HCT116 (cell line): Measurements from ENCODE around the gene PRAMEF12. TPM values are rescaled to one million over a fixed set of nuclear protein-coding genes. Genes with fewer than 3 reads are reported as not detected.

Experiments
- ATAC-seq: fragments of 200-7000 bp; cut with Tn5 transposase; 2 replicates; pipeline ENCODE4 v1.9.1; 2020; ENCODE audit warnings: mild to moderate bottlenecking, moderate library complexity
- BruUV-seq: library from RNA; stranded (reverse); fragments of 400-500 nt; replicated peaks from 2 replicates; lab custom pipeline; 2021; lab: Mats Ljungman, UMichigan
- CTCF ChIA-PET: fragments of 300-600 bp; sonication (Branson Sonifier 250); formaldehyde crosslinking; loops from one replicate; lab custom pipeline; 2021; ENCODE audit warnings: antibody characterized with exemption; lab: Charles Lee
- POLR2A ChIA-PET: fragments of 300-600, 350-600 bp; sonication (Branson Sonifier 250); formaldehyde crosslinking; loops from one replicate; lab custom pipeline; 2021; ENCODE audit warnings: antibody characterized with exemption; lab: Charles Lee
- RAD21 ChIA-PET, 2 experiments: fragments of 300-600 bp; sonication (Branson Sonifier 250); formaldehyde crosslinking; loops; one replicate each; lab custom pipeline; 2023; ENCODE audit warnings: low total read pairs in 2 of 2; ENCODE audit not compliant: uncharacterized antibody in 2 of 2, unreplicated experiment in 2 of 2, low non-redundant PET in 1 of 2; lab: Charles Lee
- DNase-seq: peaks from one replicate; pipeline ENCODE4 v3.0.0-alpha.2; 2010; ENCODE audit warnings: low read depth, low spot score
- H2AFZ ChIP-seq: fragments of 200-600 bp; shearing (Covaris generic), sonication (generic); 2 replicates; pipeline ENCODE4 v1.6.1; 2017; ENCODE audit warnings: low read depth, mixed run types, mixed read lengths, antibody characterized with exemption, low read length; ENCODE audit not compliant: poor library complexity, severe bottlenecking
- H3K27ac ChIP-seq: 2 replicates; pipeline ENCODE4 v1.5.1; 2012; ENCODE audit warnings: low read depth, low read length
- H3K27me3 ChIP-seq: fragments of 200-600 bp; sonication (generic); 2 replicates; pipeline ENCODE4 v1.6.1; 2016; ENCODE audit warnings: mixed run types, low read length, mixed read lengths; ENCODE audit not compliant: insufficient read depth
- H3K36me3 ChIP-seq, 2 experiments: fragments of 200-500 bp in 1 of 2; fragments of 200-600 bp in 1 of 2; sonication (Bioruptor generic) in 1 of 2; sonication (generic) in 1 of 2; 2 replicates each; pipeline versions ENCODE4 v1.5.1 to v1.6.1; 2014 to 2016; ENCODE audit warnings: low read length in 2 of 2, inconsistent platforms in 1 of 2, mixed read lengths in 1 of 2, mixed run types in 1 of 2; ENCODE audit not compliant: insufficient read depth in 2 of 2, control insufficient read depth in 1 of 2
- H3K4me1 ChIP-seq, 2 experiments: fragments of 200-600 bp in 1 of 2; sonication (generic) in 1 of 2; 2 replicates each; pipeline versions ENCODE4 v1.5.1 to v1.6.1; 2012 to 2017; ENCODE audit warnings: low read length in 2 of 2, inconsistent platforms in 1 of 2, mild to moderate bottlenecking in 1 of 2, mixed read lengths in 1 of 2, mixed run types in 1 of 2, moderate library complexity in 1 of 2; ENCODE audit not compliant: insufficient read depth in 2 of 2, control insufficient read depth in 1 of 2
- H3K4me2 ChIP-seq: fragments of 200-600 bp; sonication (generic); 2 replicates; pipeline ENCODE4 v1.6.1; 2017; ENCODE audit warnings: mixed run types, low read length, mixed read lengths
- H3K4me3 ChIP-seq, 2 experiments: fragments of 200-600 bp in 1 of 2; sonication (generic) in 1 of 2; replicated peaks in 1 of 2; 2 replicates each; pipeline ENCODE4 v1.5.1; 2011 to 2016; ENCODE audit warnings: low read length in 2 of 2, control low read depth in 1 of 2, low read depth in 1 of 2, mild to moderate bottlenecking in 1 of 2, mixed read lengths in 1 of 2, mixed run types in 1 of 2
- H3K79me2 ChIP-seq: fragments of 200-600 bp; sonication (generic); 2 replicates; pipeline ENCODE4 v1.6.1; 2017; ENCODE audit warnings: mild to moderate bottlenecking, mixed run types, low read length, moderate library complexity, mixed read lengths; ENCODE audit not compliant: insufficient read depth
- H3K9ac ChIP-seq: fragments of 200-600 bp; sonication (generic); 2 replicates; pipeline ENCODE4 v1.6.1; 2016; ENCODE audit warnings: low read length, mixed read lengths
- H3K9me2 ChIP-seq: fragments of 200-600 bp; sonication (generic), shearing (Covaris generic); 2 replicates; pipeline ENCODE4 v1.6.1; 2017; ENCODE audit warnings: mixed run types, mild to moderate bottlenecking, moderate library complexity; ENCODE audit not compliant: insufficient read depth
- H3K9me3 ChIP-seq, 2 experiments: fragments of 200-500 bp in 1 of 2; fragments of 200-600 bp in 1 of 2; sonication (Bioruptor generic) in 1 of 2; sonication (generic) in 1 of 2; 2 replicates each; pipeline ENCODE4 v1.6.1; 2014 to 2017; ENCODE audit warnings: low read length in 2 of 2, mixed read lengths in 2 of 2, inconsistent platforms in 1 of 2, low read depth in 1 of 2, mild to moderate bottlenecking in 1 of 2, mixed run types in 1 of 2, moderate library complexity in 1 of 2; ENCODE audit not compliant: control insufficient read depth in 1 of 2, insufficient read depth in 1 of 2
- H4K20me1 ChIP-seq: fragments of 200-600 bp; sonication (generic), shearing (Covaris generic); 2 replicates; pipeline ENCODE4 v1.6.1; 2017; ENCODE audit warnings: mixed run types, mild to moderate bottlenecking, moderate library complexity; ENCODE audit not compliant: insufficient read depth
- ATF3 ChIP-seq: IDR thresholded peaks from 2 replicates; pipeline ENCODE4 v1.6.1; 2012
- CBX3 ChIP-seq: IDR thresholded peaks from 2 replicates; pipeline ENCODE4 v1.6.1; 2012; ENCODE audit warnings: low read depth
- CEBPB ChIP-seq: IDR thresholded peaks from 2 replicates; pipeline ENCODE4 v1.6.1; 2012; ENCODE audit warnings: low read depth
- CTCF ChIP-seq, 3 experiments: fragments of 200-600 bp in 1 of 3; sonication (generic) in 1 of 3; IDR thresholded peaks in 2 of 3; conservative IDR thresholded peaks in 1 of 3; 2 replicates each; pipeline ENCODE4 v1.5.1; 2012 to 2017; ENCODE audit warnings: low read depth in 2 of 3, low read length in 2 of 3, antibody characterized with exemption in 1 of 3, borderline replicate concordance in 1 of 3, control low read depth in 1 of 3, mild to moderate bottlenecking in 1 of 3, mixed read lengths in 1 of 3, mixed run types in 1 of 3, moderate library complexity in 1 of 3; ENCODE audit not compliant: insufficient read depth in 1 of 3
- EZH2 ChIP-seq: fragments of 200-600 bp; sonication (generic); IDR thresholded peaks from 2 replicates; pipeline ENCODE4 v1.6.1; 2017; ENCODE audit warnings: antibody characterized with exemption, mixed run types
- EZH2phosphoT487 ChIP-seq: fragments of 200-600 bp; IDR thresholded peaks from 2 replicates; pipeline ENCODE4 v1.6.1; 2018; ENCODE audit warnings: antibody characterized with exemption, borderline replicate concordance
- FOSL1 ChIP-seq: IDR thresholded peaks from 2 replicates; pipeline ENCODE4 v1.6.1; 2012; ENCODE audit warnings: low read depth
- JUND ChIP-seq: IDR thresholded peaks from 2 replicates; pipeline ENCODE4 v1.6.1; 2012
- MAX ChIP-seq: IDR thresholded peaks from 2 replicates; pipeline ENCODE4 v1.6.1; 2012
- POLR2A ChIP-seq: IDR thresholded peaks from 2 replicates; pipeline ENCODE4 v1.7.0; 2011; ENCODE audit warnings: borderline replicate concordance; ENCODE audit not compliant: insufficient read depth, insufficient read length; ENCODE audit errors: extremely low read depth
- POLR2AphosphoS5 ChIP-seq: IDR thresholded peaks from 2 replicates; pipeline ENCODE4 v1.6.1; 2011; ENCODE audit warnings: mild to moderate bottlenecking, low read depth, low read length, moderate library complexity
- REST ChIP-seq: IDR thresholded peaks from 2 replicates; pipeline ENCODE4 v1.6.1; 2012; ENCODE audit warnings: low read depth
- SIN3A ChIP-seq: IDR thresholded peaks from 2 replicates; pipeline ENCODE4 v1.6.1; 2012; ENCODE audit warnings: low read depth
- TCF7L2 ChIP-seq: IDR thresholded peaks from 2 replicates; pipeline ENCODE4 v1.7.0; 2011; ENCODE audit warnings: borderline replicate concordance, inconsistent platforms; ENCODE audit not compliant: insufficient read depth, insufficient read length; ENCODE audit errors: extremely low read depth
- ZFX ChIP-seq: fragments of 450-650 bp; IDR thresholded peaks from 2 replicates; pipeline ENCODE4 v1.6.1; 2017
- ZNF274 ChIP-seq: fragments of 200-500 bp; sonication (Bioruptor generic); IDR thresholded peaks from 2 replicates; pipeline ENCODE4 v1.6.1; 2014; ENCODE audit warnings: mild to moderate bottlenecking, low read depth, low read length, inconsistent platforms
- intact Hi-C: fragments of 100-400 bp; cut with micrococcal nuclease; formaldehyde crosslinking; loops from 2 replicates; pipeline ENCODE4 v1.10.0; 2022
- total RNA-seq: library from RNA; stranded (reverse); gene quantifications from one replicate; pipeline ENCODE4 v1.2.1, GENCODE V29; 2021; ENCODE audit not compliant: unreplicated experiment

The PRAMEF12 gene
- total RNA-seq, 1 experiment from 2014 or later, result not detected

- intact Hi-C loops, result no loop called here
- Histone ChIP-seq H2AFZ (no peak overlapping the region), H3K27me3 (peaks cover 9% of the 10 kb centered on the region; the same call in 1 of the 2 replicates), H3K4me2 (no peak overlapping the region), H3K27ac (no peak overlapping the region), H3K79me2 (no peaks in the 10 kb centered on the region), H3K9ac (no peak overlapping the region), H3K9me2 (no peaks in the 10 kb centered on the region), H3K4me3 (no peak overlapping the region), H4K20me1 (no peaks in the 10 kb centered on the region), H3K36me3 (no peaks in the 10 kb centered on the region), H3K4me1 (no peaks in the 10 kb centered on the region), H3K9me3 (no peaks in the 10 kb centered on the region)
- RAD21 ChIA-PET, result no interaction called here
- TF ChIP-seq EZH2, result no peak
- TF ChIP-seq FOSL1, result no peak
- no peak for TF ChIP-seq POLR2A
- no peak for TF ChIP-seq TCF7L2
- TF ChIP-seq MAX, result no peak
- TF ChIP-seq POLR2AphosphoS5, result no peak
- TF ChIP-seq SIN3A, result no peak
- no peak for TF ChIP-seq CEBPB
- TF ChIP-seq ZFX, result no peak
- no peak for TF ChIP-seq JUND
- TF ChIP-seq ATF3, result no peak
- no peak for TF ChIP-seq CBX3
- ATAC-seq (no peak), DNase-seq (no peak)
- CTCF ChIA-PET, result no interaction called here
- BruUV-seq, result no TSS peak
- POLR2A ChIA-PET, result no interaction called here
Measured at GRCh38 chr1:12762766-12763165, 10.8 kb upstream of the PRAMEF12 start.

- BruUV-seq, result no TSS peak
- H3K4me1 ChIP-seq, result no peaks in the 10 kb centered on the region
- ChIA-PET CTCF (no interaction called here), RAD21 (no interaction called here), POLR2A (no interaction called here)
- no peak overlapping the region for H3K9ac ChIP-seq
- no peaks in the 10 kb centered on the region for H3K36me3 ChIP-seq
- no peaks in the 10 kb centered on the region for H3K79me2 ChIP-seq
- ATAC-seq (no peak), DNase-seq (no peak)
- peaks cover 9% of the 10 kb centered on the region; the same call in 1 of the 2 replicates for H3K27me3 ChIP-seq
- H3K4me2 ChIP-seq, result no peak overlapping the region
- H3K9me2 ChIP-seq, result no peaks in the 10 kb centered on the region
- no peaks in the 10 kb centered on the region for H3K9me3 ChIP-seq
- intact Hi-C loops, result no loop called here
- no peak overlapping the region for H3K4me3 ChIP-seq
- H3K27ac ChIP-seq, result no peak overlapping the region
- H4K20me1 ChIP-seq, result no peaks in the 10 kb centered on the region
- no peak overlapping the region for H2AFZ ChIP-seq
- TF ChIP-seq ZFX (no peak), EZH2phosphoT487 (no peak), REST (no peak), MAX (no peak), ZNF274 (no peak), CTCF (IDR thresholded peaks at IDR 0.05 in 2 of 3, conservative IDR thresholded peaks at IDR 0.05 in 1 of 3; ENCODE audit: borderline replicate concordance in 1 of 3, insufficient read depth in 1 of 3, low read depth in 2 of 3, low read length in 2 of 3) (no peak), TCF7L2 (no peak), JUND (no peak), SIN3A (no peak), POLR2A (no peak)
Measured at GRCh38 chr1:12763479-12763878, 10.1 kb upstream of the PRAMEF12 start.
